Activated CD4-positive, alpha-beta T cell treated with anti-CD3 and anti-CD28 coated beads for 4 hours (primary cell): Measurements from ENCODE around the gene UGCG.
"Not testable (repeated sequence)": the region's sequence is repeated elsewhere in the genome, so short reads cannot be mapped to it uniquely, and the experiment has no call there.

ENCODE experiments used
- DNase-seq, 2 donors: peaks; one replicate each; pipeline ENCODE4 v3.0.0-alpha.2; 2020

Gene UGCG

GRCh38 chr9:111895996-111896941, at the start of gene UGCG:
TSS of gene UGCG (plus strand) at chr9:111896814. CDS start at chr9:111897216, 402 bp downstream.
- DNase-seq: peak; percentile 85 to 86

- DNase-seq: no peak
Measured at GRCh38 chr9:111851553-111851952, 45.1 kb upstream of the UGCG start.

- DNase-seq: no peak
Measured at GRCh38 chr9:111852291-111852690, 44.3 kb upstream of the UGCG start.

GRCh38 chr9:111853450-111853827, 43.2 kb upstream of the UGCG start:
- no peak for DNase-seq

GRCh38 chr9:111854799-111855198, 41.8 kb upstream of the UGCG start:
- DNase-seq: no peak

GRCh38 chr9:111857555-111858211, 38.9 kb upstream of the UGCG start:
- DNase-seq: no peak

- no peak for DNase-seq
Measured at GRCh38 chr9:111860443-111860842, 36.2 kb upstream of the UGCG start.

DNA sequence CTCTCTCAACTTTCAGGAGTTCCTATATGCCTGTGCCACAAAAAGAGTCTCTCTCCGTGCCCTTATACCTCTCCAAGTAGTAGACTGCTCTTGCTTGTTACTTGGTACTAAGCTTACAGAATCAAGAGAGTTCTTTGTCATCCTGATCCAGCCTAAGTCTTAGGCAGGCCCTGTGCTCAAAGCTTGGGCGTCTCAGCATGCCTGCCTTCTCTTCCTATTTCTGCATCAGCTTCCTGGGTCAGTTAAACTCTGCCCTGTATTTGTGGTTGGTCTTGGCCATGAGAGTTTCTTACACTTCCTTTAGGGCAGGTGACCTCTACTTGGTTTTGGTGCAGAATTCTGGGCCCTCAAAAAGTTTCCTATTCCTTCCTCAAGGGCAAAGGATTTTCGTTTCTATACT, 33.0 kb upstream of the UGCG start:
- DNase-seq: no peak

GRCh38 chr9:111866976-111867375, 29.6 kb upstream of the UGCG start:
- peak; percentile 10 to 14 for DNase-seq

DNA sequence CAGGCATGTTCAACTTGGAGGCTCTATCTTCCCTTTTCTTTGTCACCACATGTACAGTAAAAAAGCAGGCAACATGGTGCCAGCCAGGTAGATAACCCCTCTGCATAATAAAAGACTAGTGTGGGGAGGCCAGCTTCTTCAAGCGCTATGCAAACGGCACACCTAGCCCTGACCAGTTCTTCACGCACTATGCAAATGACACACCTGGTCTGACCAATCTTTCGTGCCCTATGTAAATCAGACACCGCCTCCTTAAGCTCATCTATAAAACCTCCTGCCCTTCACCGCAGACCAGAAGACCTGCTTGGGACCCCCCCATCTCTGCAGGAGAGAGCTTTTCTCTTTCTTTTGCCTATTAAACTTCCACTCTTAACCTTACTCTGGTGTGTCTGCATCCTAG, 28.1 kb upstream of the UGCG start:
- DNase-seq: no peak

GRCh38 chr9:111870774-111871498, 25.7 kb upstream of the UGCG start:
- no peak for DNase-seq

- DNase-seq: no peak
Measured at GRCh38 chr9:111871499-111871855, 25.1 kb upstream of the UGCG start.

GRCh38 chr9:111872886-111873285, 23.7 kb upstream of the UGCG start:
- DNase-seq: no peak

DNA sequence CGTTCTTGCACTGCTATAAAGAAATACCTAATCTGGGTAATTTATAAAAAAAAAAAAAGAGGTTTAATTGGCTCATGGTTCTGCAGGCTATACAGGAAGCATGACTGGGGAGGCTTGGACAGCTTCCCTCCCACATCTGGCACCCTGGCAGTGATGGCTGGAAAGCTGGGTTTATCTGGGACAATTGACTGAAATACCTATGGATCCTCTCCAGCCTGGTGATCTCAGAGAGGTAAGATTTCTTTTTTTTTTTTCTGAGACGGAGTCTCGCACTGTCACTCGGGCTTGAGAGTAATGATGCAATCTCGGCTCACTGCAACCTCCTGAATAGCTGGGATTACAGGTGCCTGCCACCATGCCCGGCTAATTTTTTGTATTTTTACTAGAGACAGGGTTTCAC, 22.7 kb upstream of the UGCG start:
- DNase-seq: no peak

- no peak for DNase-seq
Measured at GRCh38 chr9:111874500-111874899, 22.1 kb upstream of the UGCG start.

DNA sequence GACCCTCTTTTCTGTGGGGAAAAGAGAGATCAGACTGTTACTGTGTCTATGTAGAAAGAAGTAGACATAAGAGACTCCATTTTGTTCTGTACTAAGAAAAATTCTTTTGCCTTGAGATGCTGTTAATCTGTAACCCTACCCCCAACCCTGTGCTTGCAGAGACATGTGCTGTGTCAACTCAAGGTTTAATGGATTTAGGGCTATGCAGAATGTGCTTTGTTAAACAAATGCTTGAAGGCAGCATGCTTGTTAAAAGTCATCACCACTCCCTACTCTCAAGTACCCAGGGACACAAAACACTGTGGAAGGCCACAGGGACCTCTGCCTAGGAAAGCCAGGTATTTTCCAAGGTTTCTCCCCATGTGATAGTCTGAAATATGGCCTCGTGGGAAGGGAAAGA, 21.3 kb upstream of the UGCG start:
- not testable (repeated sequence) for DNase-seq

DNA sequence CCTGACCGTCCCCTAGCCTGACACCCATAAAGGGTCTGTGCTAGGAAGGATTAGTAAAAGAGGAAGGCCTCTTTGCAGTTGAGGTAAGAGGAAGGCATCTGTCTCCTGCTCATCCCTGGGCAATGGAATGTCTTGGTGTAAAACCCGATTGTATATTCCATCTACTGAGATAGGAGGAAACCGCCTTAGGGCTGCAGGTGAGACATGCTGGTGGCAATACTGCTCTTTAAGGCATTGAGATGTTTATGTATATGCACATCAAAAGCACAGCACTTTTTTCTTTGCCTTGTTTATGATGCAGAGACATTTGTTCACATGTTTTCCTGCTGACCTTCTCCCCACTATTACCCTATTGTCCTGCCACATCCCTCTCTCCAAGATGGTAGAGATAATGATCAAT, 20.9 kb upstream of the UGCG start:
- not testable (repeated sequence) for DNase-seq

DNA sequence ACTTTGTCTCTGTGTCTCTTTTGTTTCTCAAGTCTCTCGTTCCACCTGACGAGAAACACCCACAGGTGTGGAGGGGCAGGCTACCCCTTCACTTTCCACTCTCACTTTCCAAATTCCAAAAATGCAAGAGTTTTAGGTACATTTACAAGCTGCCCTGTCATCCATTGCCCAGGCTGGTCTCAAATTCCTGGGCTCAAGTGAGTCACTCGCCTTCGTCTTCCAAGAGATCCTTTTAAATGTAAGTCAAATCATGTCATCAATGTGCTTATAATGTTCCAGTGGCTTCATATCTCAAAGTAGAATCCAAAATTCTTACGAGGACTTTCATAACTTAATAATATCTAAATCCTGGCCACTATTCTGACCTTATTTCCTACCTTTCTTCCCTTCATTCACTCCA, 20.4 kb upstream of the UGCG start:
- no peak for DNase-seq

DNA sequence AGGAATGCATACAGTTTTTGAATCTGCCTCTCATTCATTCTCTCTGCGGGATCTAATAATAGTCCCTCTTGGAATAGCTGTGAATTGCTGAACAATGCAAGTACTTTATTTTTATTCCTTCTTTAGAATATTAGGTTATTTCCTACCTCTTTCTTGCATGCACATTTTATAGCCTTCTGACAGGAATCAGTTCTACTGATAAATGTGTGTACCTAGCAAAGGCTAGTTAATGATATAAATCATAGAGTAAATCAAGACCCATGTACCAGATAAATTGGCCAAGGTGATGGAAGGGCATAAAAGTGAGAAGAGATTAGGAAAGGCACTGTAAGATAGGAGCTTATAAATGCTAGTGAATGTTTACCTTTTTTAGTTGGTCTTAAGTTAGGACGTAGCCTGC, 19.2 kb upstream of the UGCG start:
- no peak for DNase-seq

GRCh38 chr9:111878946-111879345, 17.7 kb upstream of the UGCG start:
- no peak for DNase-seq

DNA sequence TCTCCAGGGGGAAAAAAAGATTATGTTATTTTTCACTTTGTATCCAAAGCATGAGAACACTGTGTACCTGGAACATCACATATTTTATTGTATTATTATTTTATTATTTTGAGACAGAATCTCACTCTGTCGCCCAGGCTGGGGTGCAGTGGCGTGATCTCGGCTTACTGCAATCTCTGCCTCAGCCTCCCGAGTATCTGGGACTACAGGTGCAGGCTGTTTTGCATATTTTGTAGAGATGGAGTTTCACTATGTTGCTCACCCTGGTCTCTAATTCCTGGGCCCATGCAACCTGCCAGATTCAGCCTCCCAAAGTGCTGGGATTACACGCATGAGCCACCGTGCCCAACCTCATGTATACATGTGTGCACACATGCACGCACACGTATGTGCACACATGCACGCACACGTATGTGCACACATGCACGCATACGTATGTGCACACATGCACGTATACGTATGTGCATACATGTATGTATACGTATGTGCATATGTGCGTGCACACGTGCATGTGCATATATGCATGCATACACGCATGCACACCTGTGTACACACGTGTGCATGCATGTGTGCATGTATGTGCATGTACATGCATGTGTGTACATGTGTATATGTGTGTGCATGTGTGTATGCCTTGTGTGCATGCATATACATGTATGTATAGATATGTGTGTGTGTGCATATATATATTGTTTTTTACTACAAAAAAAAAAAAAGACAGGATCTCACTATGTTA, 9.5 kb upstream of the UGCG start:
- no peak for DNase-seq

DNA sequence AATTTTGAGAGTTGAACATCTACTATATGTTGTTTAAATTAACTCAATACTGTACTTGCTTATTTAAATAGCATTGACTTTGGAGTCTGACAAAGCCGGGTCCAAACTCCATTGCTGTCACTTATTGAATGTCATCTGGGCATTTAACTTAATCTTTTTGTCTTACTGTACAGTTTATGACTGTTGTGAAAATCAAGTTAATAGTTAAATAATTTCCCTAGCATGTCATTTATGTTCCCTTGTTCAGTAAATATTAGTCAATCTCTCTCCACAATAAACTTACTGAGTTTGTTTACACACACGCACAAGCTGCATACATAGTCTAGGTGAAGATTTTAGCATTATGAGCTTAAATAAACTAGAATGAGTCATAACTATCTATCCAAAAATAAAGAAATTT, 6.3 kb upstream of the UGCG start:
- no peak for DNase-seq

DNA sequence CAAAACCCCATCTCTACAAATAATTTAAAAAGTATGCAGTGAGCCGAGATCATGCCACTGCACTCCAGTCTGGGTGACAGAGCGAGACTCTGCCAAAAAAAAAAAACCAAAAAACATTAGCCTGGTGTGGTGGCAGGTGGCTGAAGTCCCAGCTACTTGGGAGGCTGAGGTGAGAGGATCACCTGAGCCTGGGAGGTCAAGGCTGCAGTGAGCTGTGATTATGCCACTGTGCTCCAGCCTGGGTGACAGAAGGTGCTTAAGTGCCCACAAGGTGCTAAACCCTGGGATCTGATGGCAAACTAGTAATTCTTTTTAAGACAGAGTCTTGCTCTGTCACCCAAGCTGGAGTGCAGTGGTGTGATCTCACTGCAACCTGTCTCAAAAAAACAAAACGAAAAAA, 5.7 kb upstream of the UGCG start:
- DNase-seq: not testable (repeated sequence)
